Effector memory CD8-positive, alpha-beta T cell (primary cell): Measurements from ENCODE around the gene REC114.
"Not testable (repeated sequence)": the region's sequence is repeated elsewhere in the genome, so short reads cannot be mapped to it uniquely, and the experiment has no call there.

Experiments used
- ATAC-seq: fragments of 150-1000 bp; cut with Tn5 transposase; replicated peaks from 2 replicates; pipeline ENCODE4 v1.10.0; 2021; ENCODE audit warnings: mild to moderate bottlenecking, moderate library complexity
- DNase-seq, 3 experiments: peaks; one replicate each; pipeline ENCODE4 v3.0.0; 2021
- H3K27ac Mint-ChIP-seq, 2 donors: one replicate each; pipeline ENCODE4 v1.8.0; 2022; ENCODE audit warnings: mild to moderate bottlenecking in 2 of 2, mixed read lengths in 2 of 2, moderate library complexity in 2 of 2
- H3K27me3 Mint-ChIP-seq, 2 donors: one replicate each; pipeline ENCODE4 v1.8.0; 2022; ENCODE audit warnings: mixed read lengths in 2 of 2
- H3K36me3 Mint-ChIP-seq: one replicate; pipeline ENCODE4 v1.8.0; 2022; ENCODE audit warnings: mild to moderate bottlenecking, moderate library complexity, mixed read lengths; ENCODE audit not compliant: insufficient read depth
- H3K4me1 Mint-ChIP-seq, 2 donors: one replicate each; pipeline ENCODE4 v1.8.0; 2022; ENCODE audit warnings: low read depth in 2 of 2, mixed read lengths in 2 of 2
- H3K4me3 Mint-ChIP-seq, 2 donors: one replicate each; pipeline ENCODE4 v1.8.0; 2022; ENCODE audit warnings: mild to moderate bottlenecking in 2 of 2, mixed read lengths in 2 of 2, moderate library complexity in 2 of 2
- H3K9me3 Mint-ChIP-seq, 2 donors: one replicate each; pipeline ENCODE4 v1.8.0; 2022; ENCODE audit warnings: mixed read lengths in 2 of 2

The REC114 gene

GRCh38 chr15:73577593-73577992 is 134.6 kb downstream of the REC114 start:
- not testable (repeated sequence) for H3K4me3 Mint-ChIP-seq, H3K9me3 Mint-ChIP-seq, DNase-seq, ATAC-seq, H3K4me1 Mint-ChIP-seq, H3K27me3 Mint-ChIP-seq
- H3K27ac Mint-ChIP-seq: peak overlapping the region in 1 of 2 donors; percentile 38
- peaks cover 24% of the 10 kb centered on the region for H3K36me3 Mint-ChIP-seq

DNA sequence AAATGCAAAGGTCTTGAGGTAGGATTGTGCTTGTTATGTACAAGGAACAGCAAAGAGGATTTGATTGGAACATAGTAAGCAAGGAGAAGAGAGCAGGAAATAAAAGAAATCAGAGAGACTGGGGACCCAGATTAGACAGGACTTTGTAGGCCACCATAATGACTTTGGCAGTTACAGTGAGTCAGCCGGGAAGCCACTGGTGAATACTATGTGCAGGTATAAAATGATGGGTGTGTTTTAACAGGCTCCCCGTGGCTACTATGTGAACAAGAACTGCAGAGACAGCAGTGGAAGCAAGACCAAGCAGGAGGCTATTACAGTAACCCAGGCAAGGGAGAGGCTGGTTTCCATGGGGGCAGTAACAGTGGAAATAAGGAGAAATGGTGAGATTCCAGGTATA is 135.1 kb downstream of the REC114 start:
- Mint-ChIP-seq H3K36me3 (peaks cover 22% of the 10 kb centered on the region), H3K27ac (peak overlapping the region in 1 of 2 donors; percentile 38), H3K4me1 (peaks cover 2 to 7% of the 10 kb centered on the region in 2 donors), H3K4me3 (no peak overlapping the region), H3K27me3 (no peaks in the 10 kb centered on the region), H3K9me3 (no peaks in the 10 kb centered on the region)
- ATAC-seq (no peak), DNase-seq (no peak)

- Mint-ChIP-seq H3K27me3 (no peaks in the 10 kb centered on the region), H3K36me3 (peaks cover 24% of the 10 kb centered on the region), H3K4me1 (peaks cover 5 to 9% of the 10 kb centered on the region in 2 donors), H3K4me3 (no peak overlapping the region), H3K9me3 (no peaks in the 10 kb centered on the region), H3K27ac (peak overlapping the region in 1 of 2 donors; percentile 52)
- DNase-seq (no peak), ATAC-seq (no peak)
Observed at GRCh38 chr15:73582851-73583379, 140.0 kb downstream of the REC114 start.

DNA sequence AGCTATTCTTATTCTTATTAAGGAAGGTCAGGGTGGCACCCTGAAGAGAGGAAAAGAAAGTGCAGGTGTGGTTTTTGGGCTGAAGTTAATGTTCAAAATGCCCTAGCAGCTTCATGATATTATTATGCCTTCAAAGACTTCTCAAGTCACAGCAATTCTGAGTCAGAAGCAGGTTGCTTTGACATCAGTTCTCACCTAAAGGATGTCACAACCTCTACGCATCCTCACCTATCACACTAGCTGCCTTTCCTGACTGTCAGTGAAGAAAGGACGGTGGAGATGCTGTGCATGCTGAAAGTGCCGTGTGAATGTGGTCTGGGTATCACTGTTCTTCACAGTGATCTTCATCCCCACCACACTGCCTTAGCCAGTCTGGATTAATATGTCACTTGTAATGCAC is 140.6 kb downstream of the REC114 start:
- Mint-ChIP-seq H3K9me3 (no peaks in the 10 kb centered on the region), H3K36me3 (peaks cover 24% of the 10 kb centered on the region), H3K27me3 (no peaks in the 10 kb centered on the region), H3K4me1 (peaks cover 2 to 5% of the 10 kb centered on the region in 2 donors), H3K27ac (peak overlapping the region in 1 of 2 donors; percentile 52), H3K4me3 (no peak overlapping the region)
- ATAC-seq: no peak
- no peak for DNase-seq

- Mint-ChIP-seq H3K27me3 (no peaks in the 10 kb centered on the region), H3K36me3 (peaks cover 35% of the 10 kb centered on the region), H3K4me3 (no peak overlapping the region), H3K4me1 (peaks cover 2 to 5% of the 10 kb centered on the region in 2 donors), H3K9me3 (no peaks in the 10 kb centered on the region), H3K27ac (peak overlapping the region in 1 of 2 donors; percentile 52)
- DNase-seq (no peak), ATAC-seq (no peak)
Observed at GRCh38 chr15:73584699-73585420, 141.9 kb downstream of the REC114 start.

DNA sequence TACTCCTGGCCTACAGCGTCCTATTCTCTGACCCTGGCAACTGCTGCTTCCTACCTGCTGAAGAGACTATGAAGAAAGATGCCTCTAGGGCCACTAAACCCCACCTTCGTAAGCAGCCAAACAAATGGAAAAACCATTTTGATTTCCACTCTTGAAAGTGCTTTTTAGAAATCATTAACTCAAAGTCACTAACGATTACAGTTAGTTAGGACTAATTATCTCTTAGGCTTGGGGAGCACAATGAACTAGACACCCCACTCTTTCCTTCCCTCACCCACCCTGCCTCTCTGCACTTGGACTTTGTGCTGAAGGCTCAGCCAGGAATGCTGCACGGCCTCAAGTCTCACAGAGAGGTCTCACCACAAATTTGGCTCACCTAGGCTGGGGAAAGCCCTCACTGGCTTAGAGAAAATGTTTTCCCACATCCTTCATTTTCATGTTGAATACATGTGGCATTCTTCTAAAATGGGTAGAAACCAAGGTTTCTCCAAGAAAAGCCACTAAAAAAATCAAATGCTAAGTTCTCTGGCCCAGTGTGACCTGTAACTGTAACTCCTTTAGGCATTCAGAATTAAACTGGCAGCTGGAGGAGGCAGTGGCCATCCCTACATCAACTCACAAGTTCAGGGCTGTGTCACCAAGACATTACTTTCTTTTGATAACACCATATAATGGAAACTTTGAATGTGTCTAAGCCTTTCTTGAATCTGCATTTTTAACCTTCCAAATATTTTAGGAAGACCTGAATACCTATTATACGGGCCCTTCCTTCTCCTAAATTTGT is 143.1 kb downstream of the REC114 start:
- H3K27me3 Mint-ChIP-seq: no peaks in the 10 kb centered on the region
- DNase-seq: no peak
- no peaks in the 10 kb centered on the region for H3K9me3 Mint-ChIP-seq
- H3K4me3 Mint-ChIP-seq: no peak overlapping the region
- peaks cover 2 to 5% of the 10 kb centered on the region in 2 donors for H3K4me1 Mint-ChIP-seq
- ATAC-seq: no peak
- H3K36me3 Mint-ChIP-seq: peaks cover 43% of the 10 kb centered on the region
- peak overlapping the region; percentile 30 to 57 for H3K27ac Mint-ChIP-seq

DNA sequence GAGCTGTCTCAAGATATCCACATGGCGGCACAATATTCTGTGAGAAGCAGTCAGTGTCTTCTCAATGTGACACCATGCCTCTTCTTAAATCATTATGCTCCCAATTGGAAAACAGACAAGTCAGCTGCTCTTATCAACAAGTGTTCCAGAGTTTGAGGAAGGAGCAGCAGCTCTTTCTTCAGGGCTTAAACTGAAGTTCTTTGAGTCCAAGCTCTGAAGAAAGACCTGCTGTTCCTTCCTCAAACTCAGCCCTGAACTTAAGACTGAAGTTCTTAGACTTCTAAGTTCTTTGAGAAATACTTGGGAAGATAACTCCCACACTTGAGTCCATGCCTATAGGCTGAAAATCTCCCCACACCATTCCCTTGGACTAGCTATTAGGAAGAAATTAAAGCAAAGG is 146.8 kb downstream of the REC114 start:
- DNase-seq (no peak), ATAC-seq (no peak)
- Mint-ChIP-seq H3K27me3 (no peaks in the 10 kb centered on the region), H3K4me1 (peaks cover 10 to 11% of the 10 kb centered on the region in 2 donors), H3K9me3 (no peaks in the 10 kb centered on the region), H3K4me3 (no peak overlapping the region), H3K27ac (no peak overlapping the region), H3K36me3 (peaks cover 36% of the 10 kb centered on the region)

DNA sequence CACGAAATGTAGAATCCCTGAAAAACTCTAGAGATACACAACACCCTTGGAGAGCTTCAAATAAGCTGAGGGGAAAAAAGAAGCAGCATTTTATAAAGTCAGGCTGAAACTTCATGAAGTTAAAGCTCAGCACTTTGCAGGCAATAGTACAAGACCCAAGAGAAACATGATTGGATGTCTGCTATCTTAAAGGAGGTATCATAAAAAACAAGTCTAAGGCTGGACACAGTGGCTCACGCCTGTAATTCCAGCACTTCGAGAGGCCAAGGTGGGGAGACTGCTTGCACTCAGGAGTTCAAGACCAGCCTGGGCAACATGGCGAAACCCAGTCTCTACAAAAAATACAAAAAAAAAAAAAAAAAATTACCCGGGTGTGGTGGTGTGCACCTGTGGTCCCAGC is 147.3 kb downstream of the REC114 start:
- Mint-ChIP-seq H3K4me3 (no peak overlapping the region), H3K36me3 (peaks cover 36% of the 10 kb centered on the region), H3K27ac (no peak overlapping the region), H3K27me3 (no peaks in the 10 kb centered on the region), H3K9me3 (no peaks in the 10 kb centered on the region), H3K4me1 (peaks cover 11 to 14% of the 10 kb centered on the region in 2 donors)
- no peak for ATAC-seq
- DNase-seq: no peak

- DNase-seq (no peak), ATAC-seq (no peak)
- peak overlapping the region in 1 of 2 donors; percentile 19 for H3K27ac Mint-ChIP-seq
Observed at GRCh38 chr15:73593304-73594074, 150.5 kb downstream of the REC114 start.

DNA sequence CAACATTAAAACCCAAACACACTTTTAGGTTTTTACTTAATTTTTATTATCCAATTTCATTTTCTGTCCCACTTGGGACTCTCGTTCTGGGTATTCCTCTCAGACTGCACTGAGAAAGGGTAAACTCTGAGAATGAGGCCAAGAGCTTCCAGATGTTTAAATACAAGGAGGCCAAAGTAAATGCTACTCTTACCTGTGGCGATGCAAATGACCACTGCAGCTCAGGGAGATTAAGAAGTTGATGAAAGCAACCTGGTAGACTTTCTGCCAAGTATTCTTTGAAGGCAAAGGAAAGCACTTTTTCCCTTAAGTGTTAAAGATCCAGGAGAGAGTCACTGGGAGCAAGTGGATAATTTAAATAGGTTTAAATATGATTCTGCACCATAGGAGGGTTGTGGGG is 151.1 kb downstream of the REC114 start:
- Mint-ChIP-seq H3K4me3 (no peak overlapping the region), H3K4me1 (peaks cover 29 to 45% of the 10 kb centered on the region in 2 donors), H3K9me3 (no peaks in the 10 kb centered on the region), H3K27me3 (no peaks in the 10 kb centered on the region), H3K36me3 (peaks cover 23% of the 10 kb centered on the region), H3K27ac (peak overlapping the region in 1 of 2 donors; percentile 19)
- ATAC-seq (no peak), DNase-seq (no peak)

More at GRCh38 chr15:73593304-73594074, 150.5 kb downstream of the REC114 start:
- no peaks in the 10 kb centered on the region for H3K9me3 Mint-ChIP-seq
- peaks cover 27% of the 10 kb centered on the region for H3K36me3 Mint-ChIP-seq
- no peaks in the 10 kb centered on the region for H3K27me3 Mint-ChIP-seq
- no peak overlapping the region for H3K4me3 Mint-ChIP-seq
- H3K4me1 Mint-ChIP-seq: peaks cover 27 to 42% of the 10 kb centered on the region in 2 donors

GRCh38 chr15:73596174-73596573 is 153.2 kb downstream of the REC114 start:
- DNase-seq (no peak), ATAC-seq (no peak)
- H3K27me3 Mint-ChIP-seq: no peaks in the 10 kb centered on the region
- H3K9me3 Mint-ChIP-seq: no peaks in the 10 kb centered on the region
- H3K36me3 Mint-ChIP-seq: peaks cover 8% of the 10 kb centered on the region
- peak overlapping the region in 1 of 2 donors; percentile 23 for H3K27ac Mint-ChIP-seq
- no peak overlapping the region for H3K4me3 Mint-ChIP-seq
- peaks cover 31 to 52% of the 10 kb centered on the region in 2 donors for H3K4me1 Mint-ChIP-seq

- ATAC-seq: no peak
- DNase-seq: no peak
- H3K4me1 Mint-ChIP-seq: peaks cover 26 to 49% of the 10 kb centered on the region in 2 donors
- H3K4me3 Mint-ChIP-seq: no peak overlapping the region
- no peaks in the 10 kb centered on the region for H3K27me3 Mint-ChIP-seq
- peaks cover 3% of the 10 kb centered on the region for H3K36me3 Mint-ChIP-seq
- H3K9me3 Mint-ChIP-seq: no peaks in the 10 kb centered on the region
- H3K27ac Mint-ChIP-seq: no peak overlapping the region
Observed at GRCh38 chr15:73597036-73597638, 154.2 kb downstream of the REC114 start.
